K562 (cell line): ENCODE measurements around the gene DMWD. TPM values are rescaled to one million over a fixed set of nuclear protein-coding genes. Genes with fewer than 3 reads are reported as not detected.

Source experiments
- FOXJ3 ChIP-seq: sonication (generic); formaldehyde crosslinking; IDR thresholded peaks from 2 replicates; pipeline ENCODE4 v1.4.0; 2020; ENCODE audit warnings: mild to moderate bottlenecking, missing genetic modification reagents
- FOXP4 ChIP-seq: sonication (generic); formaldehyde crosslinking; IDR thresholded peaks from 2 replicates; pipeline ENCODE4 v1.8.0; 2022; ENCODE audit warnings: mild to moderate bottlenecking, missing genetic modification reagents, borderline replicate concordance
- HBP1 ChIP-seq: fragments of 450-650 bp; formaldehyde crosslinking; IDR thresholded peaks from 2 replicates; pipeline ENCODE4 v1.4.0; 2022; ENCODE audit warnings: missing genetic modification characterization
- KDM1A ChIP-seq, 2 experiments: fragments of 450-650 bp; IDR thresholded peaks; 2 replicates each; pipeline ENCODE4 v1.6.1; 2016; ENCODE audit warnings: mild to moderate bottlenecking in 2 of 2
- MYC ChIP-seq, 2 experiments: fragments of 250-450 bp in 1 of 2; sonication (Bioruptor Pico) in 1 of 2; IDR thresholded peaks; 2 replicates each; pipeline versions ENCODE4 v1.5.1 to v1.6.1; 2012 to 2021; ENCODE audit warnings: low read depth in 2 of 2, borderline replicate concordance in 1 of 2, improper control_type of control experiment in 1 of 2, low read length in 1 of 2, mild to moderate bottlenecking in 1 of 2, moderate library complexity in 1 of 2
- PRDM10 ChIP-seq: fragments of 450-650 bp; IDR thresholded peaks from 2 replicates; pipeline ENCODE4 v1.6.1; 2018; ENCODE audit not compliant: partially characterized antibody
- RBM39 ChIP-seq: fragments of 200-400 bp; formaldehyde crosslinking; optimal IDR thresholded peaks from 2 replicates; pipeline ENCODE3; 2018; ENCODE audit warnings: low read depth, low read length
- SMARCA4 ChIP-seq: fragments of 450-650 bp; IDR thresholded peaks from 2 replicates; pipeline ENCODE4 v1.6.1; 2016
- SMARCA5 ChIP-seq: fragments of 450-650 bp; IDR thresholded peaks from 2 replicates; pipeline ENCODE4 v1.6.1; 2016
- SP1 ChIP-seq: sonication (generic); formaldehyde crosslinking; IDR thresholded peaks from 2 replicates; pipeline ENCODE4 v1.8.1; 2022; ENCODE audit warnings: mild to moderate bottlenecking, missing genetic modification reagents
- THAP12 ChIP-seq: fragments of 250-450 bp; sonication (Bioruptor Pico); IDR thresholded peaks from 2 replicates; pipeline ENCODE4 v1.9.0; 2021; ENCODE audit warnings: mild to moderate bottlenecking, inconsistent platforms
- VEZF1 ChIP-seq: fragments of 200-800 bp; sonication (Bioruptor generic); IDR thresholded peaks from 2 replicates; pipeline ENCODE4 v1.6.1; 2017; ENCODE audit warnings: missing genetic modification characterization, missing compliant biosample characterization
- ZNF311 ChIP-seq: fragments of 250-450 bp; sonication (Bioruptor Pico); IDR thresholded peaks from 2 replicates; pipeline ENCODE4 v1.4.0; 2020; ENCODE audit warnings: mild to moderate bottlenecking, moderate library complexity
- ZNF583 ChIP-seq: fragments of 250-450 bp; sonication (Bioruptor Pico); IDR thresholded peaks from 2 replicates; pipeline ENCODE4 v1.4.0; 2020
- ZNF589 ChIP-seq: fragments of 200-800 bp; sonication (Bioruptor generic); IDR thresholded peaks from 2 replicates; pipeline ENCODE4 v1.6.1; 2016; ENCODE audit warnings: low read depth, missing genetic modification characterization, missing compliant biosample characterization
- polyA plus RNA-seq, 8 experiments: library from polyadenylated mRNA; depleted of rRNA in 4 of 8; stranded (reverse) in 5 of 8; unstranded in 3 of 8; fragments of >200 nt; fragmentation: Nextera tagmentation in 2 of 8; fragmentation: Illumina TruSeq in 1 of 8; extraction: Ambion mirVana in 2 of 8; extraction: Trizol in 1 of 8; gene quantifications; 2 replicates each; pipeline versions ENCODE4 v1.2.1 to v1.2.3, GENCODE V29; 2011 to 2014; ENCODE audit warnings: inconsistent platforms in 1 of 8, missing spikeins in 1 of 8
- total RNA-seq, 7 experiments: library from RNA; depleted of rRNA in 6 of 7; stranded (reverse); fragments of >200 nt in 6 of 7; fragmentation: Illumina TruSeq in 2 of 7; extraction: Trizol in 2 of 7; gene quantifications; 2 replicates each; pipeline versions ENCODE4 v1.2.1 to v1.2.3, GENCODE V29; 2011 to 2021; ENCODE audit warnings: low replicate concordance in 1 of 7

DMWD gene
- total and polyA plus RNA-seq, 9 of the 15 experiments (the other 6 are each of a cell fraction or from before 2014, with no cell fraction given) = 4.7 to 54.6 (median 19.0) TPM

GRCh38 chr19:45780448-45781213, 12.0 kb downstream of the DMWD start (continued):
- TF ChIP-seq VEZF1 (peak; percentile 25), KDM1A (IDR thresholded peaks at IDR 0.05) (peak; percentile 64 to 84; a peak in 3 of 4 replicates), MYC (IDR thresholded peaks at IDR 0.05; ENCODE audit: low read depth, low read length) (no peak), MYC (CRISPR knock-in tag; IDR thresholded peaks at IDR 0.05; ENCODE audit: borderline replicate concordance, low read depth) (no peak), ZNF589 (CRISPR knock-in tag) (no peak), SMARCA4 (no peak; the same call in 1 of the 2 replicates), ZNF311 (CRISPR knock-in tag) (no peak), RBM39 (peak; percentile 25), ZNF583 (CRISPR knock-in tag) (no peak), FOXP4 (no peak), SMARCA5 (peak; percentile 88; the same call in 1 of the 2 replicates), HBP1 (CRISPR knock-in tag) (0 out of 2 replicates have a peak, but pooled peaks have one; percentile 13), SP1 (CRISPR knock-in tag) (no peak; the same call in 1 of the 2 replicates), PRDM10 (peak; percentile 72), THAP12 (0 out of 2 replicates have a peak, but pooled peaks have one; percentile 21), FOXJ3 (no peak)
